ENCODE results near the gene TAF3.

TAF3 gene

DNA sequence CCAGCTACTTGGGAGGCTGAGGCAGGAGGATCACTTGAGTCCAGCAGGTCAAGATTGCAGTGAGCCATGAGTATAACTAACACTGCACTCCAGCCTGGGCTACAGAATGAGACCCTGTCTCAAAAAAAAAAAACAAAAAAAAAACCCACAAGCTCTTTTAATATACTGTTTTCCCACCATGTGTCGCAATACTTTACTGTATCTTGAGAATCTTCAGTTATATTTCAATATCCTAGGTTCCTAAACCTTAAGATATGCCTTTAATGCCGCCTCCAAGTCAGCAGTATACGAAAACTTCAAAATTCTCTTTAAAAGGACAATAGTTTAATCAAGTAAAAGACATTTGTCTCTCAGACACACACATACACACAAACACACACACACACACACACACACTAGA, 62.8 kb downstream of the TAF3 start:
- DNase-seq = no peak

GRCh38 chr10:7886056-7886455, 67.8 kb downstream of the TAF3 start:
- DNase-seq = no peak

DNA sequence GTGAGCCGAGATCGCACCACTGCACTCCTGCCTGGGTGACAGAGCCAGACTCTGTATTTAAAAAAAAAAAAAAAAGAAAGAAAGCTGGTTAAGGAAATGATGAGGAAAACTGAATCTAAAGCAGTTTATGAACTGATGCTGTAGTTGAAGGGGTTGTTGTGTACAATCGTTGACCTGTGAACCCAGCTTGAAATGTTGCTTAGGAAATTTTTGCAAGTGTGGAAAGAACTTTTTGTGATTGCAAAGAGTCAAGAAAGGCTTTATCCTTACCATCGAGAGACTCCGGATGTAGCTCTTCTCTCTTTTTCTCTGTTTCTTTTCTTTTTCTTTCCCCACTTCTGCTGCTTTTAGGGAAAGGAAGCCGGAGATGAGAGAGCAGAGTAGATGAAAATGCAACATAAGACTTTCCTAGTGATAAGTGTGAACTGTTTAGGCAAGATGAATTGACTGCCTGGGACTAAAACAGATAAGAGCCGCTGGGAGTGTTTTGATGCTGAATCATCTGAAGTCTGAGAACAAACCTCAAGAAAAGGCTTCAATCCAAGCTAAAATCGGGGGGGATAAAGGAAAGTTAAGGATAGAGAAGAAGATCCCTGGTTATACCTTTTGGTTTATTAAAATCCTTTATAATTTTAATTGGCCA, 69.0 kb downstream of the TAF3 start:
- DNase-seq = no peak

- DNase-seq = no peak
Measured at GRCh38 chr10:7889947-7890542, 71.7 kb downstream of the TAF3 start.

GRCh38 chr10:7890781-7891180, 72.5 kb downstream of the TAF3 start:
- DNase-seq = no peak

GRCh38 chr10:7891634-7892033, 73.3 kb downstream of the TAF3 start:
- no peak for DNase-seq

DNA sequence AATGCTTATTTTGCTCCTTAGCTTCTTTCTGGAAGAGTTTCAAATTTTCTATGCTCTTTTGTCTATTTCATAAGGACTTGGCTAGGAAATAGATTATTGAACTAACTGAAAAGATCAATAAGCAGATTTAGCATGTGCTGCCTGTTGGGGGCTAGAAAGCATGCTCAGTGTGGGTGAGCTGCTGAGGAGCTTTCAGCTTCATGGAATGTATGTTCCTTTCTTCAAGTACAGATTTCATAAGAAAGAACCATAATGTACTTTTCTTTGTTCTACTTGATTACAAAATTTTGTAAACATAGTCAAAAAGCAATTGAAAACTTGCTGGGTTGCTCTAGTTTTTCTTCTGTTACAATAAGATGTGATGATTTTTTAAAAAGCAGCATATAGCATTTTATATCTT, 73.8 kb downstream of the TAF3 start:
- DNase-seq = no peak

GRCh38 chr10:7895699-7896090, 77.4 kb downstream of the TAF3 start:
- DNase-seq = no peak

GRCh38 chr10:7896297-7896696, 78.0 kb downstream of the TAF3 start:
- DNase-seq = no peak

DNA sequence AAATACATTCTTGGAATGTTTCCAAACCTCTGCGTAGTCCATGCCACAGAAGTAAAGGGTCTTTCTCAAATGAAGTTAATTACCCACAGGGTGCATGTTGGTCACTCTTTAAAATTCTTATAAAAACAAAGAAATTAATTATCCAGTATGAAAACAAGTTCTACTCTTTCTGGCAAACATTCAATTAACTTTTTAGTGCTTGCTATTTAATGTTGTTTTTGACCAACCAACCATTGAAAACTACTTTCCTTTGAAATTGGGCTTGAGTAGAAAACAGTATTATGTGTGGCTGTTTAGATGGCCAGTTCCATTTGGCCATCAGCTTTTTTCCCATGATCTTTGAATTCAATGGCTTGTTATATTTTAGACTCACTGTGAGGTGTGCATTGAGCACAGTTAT, 83.0 kb downstream of the TAF3 start:
- DNase-seq = no peak

DNA sequence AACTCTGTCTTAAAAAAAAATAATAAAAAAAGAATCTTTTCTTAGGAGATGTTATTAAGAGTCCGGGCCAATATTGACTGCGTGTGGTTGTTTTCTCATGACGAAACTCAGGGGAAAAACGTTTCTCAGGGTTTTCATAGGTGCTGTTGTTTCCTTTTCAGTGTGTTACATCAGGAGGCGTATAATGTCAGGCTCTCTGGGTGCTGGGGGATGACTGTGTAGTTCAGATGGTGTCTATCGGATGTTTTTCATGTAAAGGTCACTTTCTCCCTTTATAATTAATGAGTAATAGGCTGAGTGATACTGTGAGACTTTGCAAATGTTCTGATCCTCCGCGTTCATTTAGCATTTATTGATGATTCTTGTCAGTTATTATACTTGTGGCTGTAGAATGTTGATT, 84.1 kb downstream of the TAF3 start:
- no peak for DNase-seq

GRCh38 chr10:7903851-7904250, 85.5 kb downstream of the TAF3 start:
- DNase-seq = no peak

DNA sequence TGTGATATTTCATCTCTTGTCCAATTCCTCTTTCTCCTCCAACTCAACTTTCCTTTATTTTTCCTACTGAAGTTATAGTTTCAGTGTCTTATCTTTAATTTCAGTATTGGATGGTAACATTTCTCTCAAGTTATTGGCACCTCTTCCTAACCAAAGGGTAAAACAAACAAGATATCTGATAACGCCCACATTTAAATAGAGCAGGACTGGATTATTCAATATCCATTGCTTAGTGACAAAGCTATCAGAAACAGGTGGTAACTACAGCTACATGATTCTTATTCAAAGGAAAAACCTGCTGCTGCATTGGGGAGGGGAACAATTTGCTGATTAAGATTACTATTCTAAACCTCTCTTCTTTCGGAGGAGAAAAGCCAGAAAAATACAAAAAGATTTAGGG, 87.8 kb downstream of the TAF3 start:
- no peak for DNase-seq

DNA sequence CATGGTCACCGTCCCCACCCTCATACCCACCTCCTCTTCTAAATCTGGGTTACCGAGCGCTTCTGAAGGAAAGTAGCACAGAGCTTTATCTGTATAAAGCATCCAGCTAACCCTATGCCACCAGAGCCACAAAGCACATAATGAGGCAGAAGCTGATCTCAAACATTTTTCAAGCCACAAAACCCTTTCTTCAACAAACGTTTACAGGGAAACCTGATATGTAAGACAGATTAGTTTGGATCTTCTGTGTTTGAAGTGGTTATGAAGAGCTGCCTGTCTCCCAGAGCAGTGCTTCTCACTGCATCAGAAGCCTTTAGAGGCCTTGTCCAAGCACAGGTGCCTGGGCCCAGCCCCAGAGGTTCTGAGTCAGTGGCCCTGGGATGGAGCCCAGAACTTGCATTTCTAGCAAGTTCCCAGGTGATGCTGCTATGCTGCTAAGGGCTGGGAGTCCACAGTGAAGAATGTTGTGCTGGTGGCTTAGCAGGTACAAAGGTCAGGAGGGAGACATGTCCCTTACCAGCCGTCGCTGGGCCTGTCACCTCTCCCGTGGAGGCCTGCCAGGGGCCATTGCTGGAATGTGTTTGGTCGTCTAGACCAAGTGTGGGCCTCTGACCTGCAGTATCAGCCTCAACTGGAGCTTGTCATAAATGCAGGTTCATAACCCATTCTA, 90.4 kb downstream of the TAF3 start:
- no peak for DNase-seq

DNA sequence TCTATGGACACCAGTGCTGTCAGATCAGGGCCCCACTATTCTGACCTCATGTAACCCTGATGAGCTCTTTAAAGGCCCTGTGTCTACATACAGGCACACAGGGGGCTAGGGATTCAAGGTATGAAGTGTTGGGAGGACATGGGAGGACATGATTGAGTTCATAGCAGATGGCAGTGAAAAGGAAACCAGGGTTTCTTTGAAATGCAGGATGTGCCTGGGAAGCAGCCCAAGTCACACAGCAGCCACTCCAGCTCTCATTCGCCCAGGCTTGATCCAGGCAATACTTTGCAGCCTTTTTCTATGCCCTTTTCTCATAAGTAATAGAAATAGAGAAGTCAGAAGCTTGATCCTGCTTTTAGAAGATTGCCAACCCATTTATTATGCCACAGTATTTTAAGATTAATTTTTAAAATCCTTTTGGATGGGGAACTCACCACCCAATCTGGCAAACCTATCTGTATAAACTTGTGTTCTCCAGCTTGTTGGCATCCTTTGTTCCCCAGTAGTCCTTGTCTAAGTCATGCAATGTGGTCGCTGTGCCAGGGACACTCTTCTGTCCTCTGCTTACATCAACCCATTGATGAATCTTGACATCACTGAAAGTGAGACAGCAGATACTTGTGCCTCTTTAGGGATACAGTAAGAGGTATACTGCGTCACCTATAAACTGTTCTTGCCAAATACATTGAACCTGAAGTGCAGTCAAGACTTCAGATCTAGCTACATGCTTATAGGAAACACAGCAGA, 95.0 kb downstream of the TAF3 start:
- DNase-seq = no peak

GRCh38 chr10:7915923-7916536, 97.7 kb downstream of the TAF3 start:
- no peak for DNase-seq

DNA sequence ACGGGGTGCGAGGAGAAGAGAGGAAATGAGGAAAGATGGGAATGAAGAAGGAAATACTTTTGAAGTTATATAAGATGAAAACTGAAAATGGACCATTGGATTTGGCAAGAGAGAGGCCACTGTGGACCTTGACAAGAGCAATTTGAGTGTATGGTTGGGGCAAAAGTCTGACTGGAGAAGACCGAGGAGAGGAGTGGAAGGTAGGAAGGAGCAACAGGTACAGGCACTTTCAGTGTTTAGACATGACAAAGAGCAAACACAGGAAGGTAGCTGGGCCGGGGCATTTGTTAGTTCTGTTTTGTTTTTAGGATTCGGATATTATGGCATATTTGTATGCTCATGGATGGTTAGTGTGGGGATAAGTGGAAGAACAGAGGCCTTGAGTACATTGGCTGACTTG, 99.4 kb downstream of the TAF3 start:
- no peak for DNase-seq

- DNase-seq = no peak
Measured at GRCh38 chr10:7922707-7923106, 104.4 kb downstream of the TAF3 start.

- no peak for DNase-seq
Measured at GRCh38 chr10:7928536-7928935, 110.2 kb downstream of the TAF3 start.

GRCh38 chr10:7932301-7933036, 114.2 kb downstream of the TAF3 start:
- no peak for DNase-seq

GRCh38 chr10:7933262-7933661, 115.0 kb downstream of the TAF3 start:
- DNase-seq = no peak

DNA sequence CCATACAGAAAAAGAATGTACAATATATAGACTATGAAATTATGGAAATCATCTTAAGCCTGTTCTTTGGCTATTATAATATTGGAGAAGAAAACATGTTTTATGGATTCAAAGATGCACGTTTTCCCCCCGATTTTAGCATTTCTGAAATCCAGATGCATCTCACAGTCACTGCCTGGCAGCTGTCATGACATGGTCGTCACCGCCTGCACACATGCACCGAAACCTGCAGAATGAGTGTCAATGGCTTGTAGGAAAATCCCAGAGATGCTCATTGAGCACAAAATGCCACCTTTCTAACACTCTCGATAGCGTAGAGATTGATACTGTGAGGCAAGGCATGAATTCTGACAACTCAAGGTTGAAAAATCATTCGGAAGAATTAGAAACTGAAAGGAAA, 115.5 kb downstream of the TAF3 start:
- DNase-seq = no peak
